ENCODE results near the gene ENDOG. TPM values are rescaled to one million over a fixed set of nuclear protein-coding genes. Genes with fewer than 3 reads are reported as not detected.

ENDOG gene
- total RNA-seq, 2 experiments from 2014 or later, result 19.0 to 22.3 TPM

DNA sequence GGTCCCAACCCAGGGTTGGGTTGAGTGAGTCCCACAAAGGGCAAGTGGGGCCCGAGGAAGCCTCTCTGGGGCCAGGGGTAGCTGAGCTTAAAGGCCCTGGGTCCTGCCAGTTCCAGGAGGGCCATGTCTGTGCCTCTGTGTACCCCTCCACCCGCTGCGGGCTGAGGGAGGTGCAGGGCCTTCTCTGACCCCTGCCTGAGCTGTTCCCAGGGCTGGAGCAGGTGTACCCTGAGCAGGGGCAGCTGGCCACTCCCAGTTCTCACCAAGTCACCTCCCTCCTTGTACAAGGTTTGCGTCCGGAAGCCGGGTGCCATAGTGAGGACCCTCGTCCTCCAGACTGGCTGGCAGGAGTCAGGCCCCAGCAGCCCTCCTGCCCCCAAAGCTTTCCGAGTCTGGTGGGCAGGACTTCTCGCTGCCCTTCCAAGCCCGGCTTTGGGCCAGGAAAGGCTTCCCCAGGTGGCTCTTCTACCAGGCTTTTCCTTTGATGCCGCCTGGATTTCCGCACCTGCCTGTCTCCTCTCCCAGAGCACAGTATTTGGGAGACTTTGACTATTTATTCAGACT is 9.2 kb upstream of the ENDOG start:
- ATAC-seq, result no peak
- H3K27me3 Mint-ChIP-seq, result no peaks in the 10 kb centered on the region

DNA sequence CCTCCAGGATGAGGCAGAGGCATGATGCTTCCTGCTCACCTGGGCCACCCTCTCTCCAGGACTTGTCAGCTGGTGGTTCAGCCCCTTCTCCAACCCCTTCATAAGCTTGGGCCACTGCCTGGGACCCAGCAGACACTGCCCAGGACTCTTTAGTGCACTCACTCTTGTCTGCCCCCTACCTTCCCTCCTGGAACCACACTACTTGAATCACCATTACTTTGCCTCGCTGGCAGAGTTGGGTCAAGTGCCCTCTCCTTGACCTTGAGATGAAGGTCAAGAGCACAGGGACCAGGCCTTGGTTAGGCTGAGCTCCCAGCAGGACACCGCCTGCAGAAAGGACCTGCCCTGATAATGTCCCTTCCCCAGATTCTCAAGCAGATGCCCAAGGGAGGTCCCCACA is 8.5 kb upstream of the ENDOG start:
- Mint-ChIP-seq H3K9me3 (ENCODE audit: low read depth) (no peaks in the 10 kb centered on the region), H3K36me3 (peaks cover 5% of the 10 kb centered on the region), H3K27me3 (no peaks in the 10 kb centered on the region), H3K27ac (no peak overlapping the region), H3K4me3 (no peak overlapping the region), H3K4me1 (no peaks in the 10 kb centered on the region)
- ATAC-seq, result no peak
- CTCF ChIA-PET, result interaction anchor here (0.8 to 1.2 kb wide), 2 partner anchors 8 to 18 kb away, joined by 3 to 4 read pairs; partner anchors contain the start of gene ENDOG
- no peak for DNase-seq

More for the DNA sequence above, 9.2 kb upstream of the ENDOG start:
- Mint-ChIP-seq H3K4me1 (no peaks in the 10 kb centered on the region), H3K9me3 (ENCODE audit: low read depth) (no peaks in the 10 kb centered on the region), H3K36me3 (peaks cover 5% of the 10 kb centered on the region), H3K27ac (no peak overlapping the region), H3K4me3 (no peak overlapping the region)
- no peak for DNase-seq
- CTCF ChIA-PET, result interaction anchor here (1.2 to 2.9 kb wide), 2 partner anchors 9 to 107 kb away, joined by 5 to 12 read pairs; partner anchors contain the start of genes ENDOG and PKN3

DNA sequence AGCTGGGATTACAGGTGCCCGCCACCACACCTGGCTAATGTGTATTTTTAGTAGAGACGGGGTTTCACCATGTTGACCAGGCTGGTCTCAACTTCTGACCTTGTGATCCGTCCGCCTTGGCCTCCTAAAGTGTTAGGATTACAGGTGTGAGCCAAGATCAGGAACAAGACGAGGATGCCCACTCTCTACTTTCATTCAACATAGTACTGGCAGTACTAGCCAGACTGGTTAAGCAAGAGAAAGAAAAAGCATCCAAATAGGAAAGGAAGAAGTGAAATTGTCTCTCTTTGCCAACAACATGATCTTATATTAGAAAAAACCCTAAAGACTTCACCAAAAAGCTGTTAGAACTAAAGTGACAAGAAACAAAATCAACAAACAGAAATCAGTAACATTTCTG is 7.4 kb upstream of the ENDOG start:
- no peak for DNase-seq
- CTCF ChIA-PET, result no interaction called here
- H3K9me3 Mint-ChIP-seq (ENCODE audit: low read depth), result no peaks in the 10 kb centered on the region
- H3K4me1 Mint-ChIP-seq, result no peaks in the 10 kb centered on the region
- peaks cover 3% of the 10 kb centered on the region for H3K36me3 Mint-ChIP-seq
- H3K4me3 Mint-ChIP-seq, result no peak overlapping the region
- no peak overlapping the region for H3K27ac Mint-ChIP-seq
- no peaks in the 10 kb centered on the region for H3K27me3 Mint-ChIP-seq
- ATAC-seq, result no peak

DNA sequence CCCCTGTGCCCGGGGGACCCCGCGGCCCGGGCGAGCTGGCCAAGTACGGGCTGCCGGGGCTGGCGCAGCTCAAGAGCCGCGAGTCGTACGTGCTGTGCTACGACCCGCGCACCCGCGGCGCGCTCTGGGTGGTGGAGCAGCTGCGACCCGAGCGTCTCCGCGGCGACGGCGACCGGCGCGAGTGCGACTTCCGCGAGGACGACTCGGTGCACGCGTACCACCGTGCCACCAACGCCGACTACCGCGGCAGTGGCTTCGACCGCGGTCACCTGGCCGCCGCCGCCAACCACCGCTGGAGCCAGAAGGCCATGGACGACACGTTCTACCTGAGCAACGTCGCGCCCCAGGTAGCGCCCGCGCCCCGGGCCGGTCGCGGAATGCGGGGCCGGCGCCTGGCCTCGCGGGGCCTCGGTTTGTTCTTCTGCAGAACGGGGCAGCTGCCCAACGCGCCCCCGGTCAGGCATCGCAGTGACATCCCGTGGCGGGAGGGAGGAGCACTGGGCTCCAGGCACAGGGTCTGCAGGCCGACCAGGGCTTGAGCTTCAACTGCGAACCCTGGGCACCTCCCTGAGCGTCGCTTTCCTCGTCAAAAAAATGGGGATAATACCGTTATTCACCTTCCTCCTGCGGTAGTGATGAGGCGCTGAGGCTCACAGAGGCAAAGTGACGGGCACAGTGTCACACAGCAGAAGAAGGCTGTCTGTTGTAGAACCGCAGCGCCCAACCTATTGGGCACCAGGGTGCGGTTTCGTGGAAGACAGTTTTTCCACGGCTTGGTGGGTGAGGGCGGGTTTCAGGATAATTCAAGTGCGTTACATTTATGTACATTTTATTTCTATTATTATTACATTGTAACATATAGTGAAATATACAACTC is 777 bp downstream of the ENDOG start:
- CTCF ChIA-PET, result interaction anchor here (0.6 to 2.8 kb wide), 42 partner anchors 9 to 401 kb away, joined by 3 to 31 read pairs (median 5); partner anchors contain the start of genes DOLPP1, KYAT1, LRRC8A and MIGA2
- H3K27ac Mint-ChIP-seq, result no peak overlapping the region
- peak overlapping the region; percentile 67 for H3K4me3 Mint-ChIP-seq
- peak; percentile 34 for ATAC-seq
- H3K4me1 Mint-ChIP-seq, result peaks cover 19% of the 10 kb centered on the region
- no peaks in the 10 kb centered on the region for H3K9me3 Mint-ChIP-seq (ENCODE audit: low read depth)
- H3K36me3 Mint-ChIP-seq, result peaks cover 7% of the 10 kb centered on the region
- H3K27me3 Mint-ChIP-seq, result no peaks in the 10 kb centered on the region
- DNase-seq, result peak; percentile 57

DNA sequence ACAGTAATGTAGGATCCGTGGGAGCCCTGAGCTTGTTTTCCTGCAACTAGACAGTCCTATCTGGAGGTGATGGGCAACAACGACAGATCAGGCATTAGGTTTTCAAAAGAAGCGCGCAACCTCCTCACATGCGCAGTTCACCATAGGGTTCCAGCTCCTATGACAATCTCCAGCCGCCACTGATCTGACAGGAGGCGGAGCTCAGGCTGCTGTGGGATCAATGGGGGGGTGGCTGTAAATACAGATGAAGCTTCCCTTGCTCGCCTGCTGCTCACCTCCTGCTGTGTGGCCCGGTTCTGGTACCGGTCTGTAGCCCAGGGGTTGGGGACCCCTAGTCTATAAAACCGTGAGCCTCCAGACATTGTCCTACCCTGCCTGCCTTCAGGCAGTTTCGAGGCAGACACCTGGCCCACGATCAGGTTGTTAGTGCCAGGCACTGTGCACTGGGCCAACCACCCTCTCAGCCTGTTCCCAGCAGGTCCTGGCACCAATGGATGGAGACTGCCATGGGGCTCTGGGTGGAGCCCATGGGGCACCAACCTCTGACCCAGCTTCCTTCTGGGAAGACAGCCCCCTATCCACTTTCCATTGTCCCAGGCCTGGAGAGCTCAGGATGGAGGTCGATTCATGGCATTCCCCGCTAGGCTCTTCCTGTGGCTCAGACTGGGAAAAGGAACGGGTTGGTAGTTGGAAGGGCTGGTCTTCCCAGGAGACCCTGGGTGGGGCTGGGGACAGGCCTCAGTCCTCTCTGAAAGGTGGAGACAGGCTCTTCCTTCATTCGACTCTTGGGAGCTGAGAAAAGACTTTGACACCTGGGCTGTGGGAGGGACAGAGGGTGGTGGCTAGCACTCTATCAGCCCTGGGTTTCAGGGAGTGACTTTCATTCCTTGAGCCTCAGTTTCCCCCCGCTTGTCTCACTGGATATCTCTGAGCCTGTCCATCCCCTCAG is 1.7 kb downstream of the ENDOG start:
- H3K36me3 Mint-ChIP-seq, result peaks cover 7% of the 10 kb centered on the region
- H3K4me1 Mint-ChIP-seq, result peaks cover 19% of the 10 kb centered on the region
- no peak overlapping the region for H3K27ac Mint-ChIP-seq
- H3K4me3 Mint-ChIP-seq, result peak overlapping the region; percentile 15
- CTCF ChIA-PET, result interaction anchor here (0.6 to 2.8 kb wide), 5 partner anchors 8 to 208 kb away, joined by 3 to 31 read pairs (median 14); partner anchors contain the start of genes SH3GLB2 and SPOUT1
- DNase-seq, result no peak
- ATAC-seq, result no peak
- no peaks in the 10 kb centered on the region for H3K27me3 Mint-ChIP-seq
- H3K9me3 Mint-ChIP-seq (ENCODE audit: low read depth), result no peaks in the 10 kb centered on the region

DNA sequence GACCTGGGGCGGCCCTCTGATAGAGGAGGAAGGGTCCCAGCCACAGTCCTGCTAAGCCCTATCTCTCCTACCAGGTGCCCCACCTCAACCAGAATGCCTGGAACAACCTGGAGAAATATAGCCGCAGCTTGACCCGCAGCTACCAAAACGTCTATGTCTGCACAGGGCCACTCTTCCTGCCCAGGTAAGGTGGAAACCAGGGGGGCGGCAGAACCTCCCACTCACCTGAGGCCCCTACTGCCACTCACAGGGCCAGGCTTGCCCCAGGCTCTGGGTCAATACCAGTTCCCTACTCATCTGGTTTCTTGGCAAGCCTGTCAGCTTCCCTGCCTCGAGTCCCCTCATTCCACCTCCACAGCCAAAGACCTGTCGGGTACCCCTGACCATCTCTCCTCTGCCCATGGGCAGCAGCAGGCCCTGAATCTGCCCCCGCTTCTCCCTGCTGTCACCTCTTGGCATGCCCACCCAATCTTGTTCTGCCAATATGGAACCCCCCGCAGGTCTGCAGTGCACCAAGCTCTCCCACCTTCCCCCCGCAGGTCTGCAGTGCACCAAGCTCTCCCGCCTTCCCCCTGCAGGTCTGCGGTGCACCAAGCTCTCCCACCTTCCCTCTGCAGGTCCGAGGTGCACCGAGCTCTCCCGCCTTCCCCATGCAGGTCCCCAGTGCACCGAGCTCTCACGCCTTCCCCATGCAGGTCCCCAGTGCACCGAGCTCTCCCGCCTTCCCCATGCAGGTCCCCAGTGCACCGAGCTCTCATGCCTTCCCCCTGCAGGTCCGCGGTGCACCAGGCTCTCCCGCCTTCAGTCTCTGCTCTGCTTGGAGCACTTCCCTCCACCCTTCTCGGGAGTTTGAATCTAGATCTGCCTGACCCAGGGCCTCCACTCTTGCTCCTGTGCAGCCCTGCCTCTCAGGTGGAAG is 2.6 kb downstream of the ENDOG start:
- Mint-ChIP-seq H3K9me3 (ENCODE audit: low read depth) (no peaks in the 10 kb centered on the region), H3K4me1 (peaks cover 19% of the 10 kb centered on the region), H3K36me3 (peaks cover 12% of the 10 kb centered on the region), H3K27me3 (no peaks in the 10 kb centered on the region), H3K4me3 (no peak overlapping the region), H3K27ac (no peak overlapping the region)
- no peak for ATAC-seq
- CTCF ChIA-PET, result interaction anchor here (0.7 kb wide), 1 partner anchor 172 kb away, joined by 4 read pairs; no protein-coding TSS in a partner anchor
- DNase-seq, result no peak

DNA sequence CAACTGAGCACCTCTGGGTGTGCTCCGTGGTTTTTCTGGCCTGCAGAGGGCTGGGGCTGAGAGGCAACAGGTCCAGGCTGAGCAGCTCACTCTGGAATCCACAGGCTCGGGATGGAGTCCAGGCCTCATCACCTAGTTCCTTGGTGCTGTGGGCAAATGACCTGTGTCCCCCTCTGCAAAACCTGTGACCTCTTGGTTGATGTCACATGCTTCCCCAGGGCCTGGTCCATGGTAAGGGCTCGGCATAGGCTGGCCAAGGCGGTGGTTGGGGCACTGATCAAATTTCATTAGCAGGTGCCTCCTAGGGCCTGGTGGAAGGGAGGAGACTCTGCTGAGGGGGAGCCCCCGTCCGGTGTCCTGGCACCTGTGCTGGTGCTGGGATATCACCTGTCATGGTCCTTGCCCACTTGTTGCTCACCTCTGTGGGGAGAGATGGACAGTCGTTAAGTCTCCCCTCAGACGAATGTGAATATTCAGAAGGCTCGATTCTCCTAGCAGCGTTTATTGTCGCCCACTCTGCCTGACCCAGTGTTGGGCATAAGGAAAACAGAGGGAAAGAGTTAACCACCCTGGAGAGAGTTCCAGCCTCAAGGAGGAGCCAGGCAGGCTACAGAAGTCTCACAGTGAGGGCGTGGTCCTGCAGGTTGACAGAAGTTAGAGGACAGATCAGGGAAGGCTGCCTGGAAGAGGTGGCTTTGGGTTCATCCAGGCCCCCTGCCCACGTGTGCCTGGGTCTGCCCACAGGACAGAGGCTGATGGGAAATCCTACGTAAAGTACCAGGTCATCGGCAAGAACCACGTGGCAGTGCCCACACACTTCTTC is 3.5 kb downstream of the ENDOG start:
- H3K9me3 Mint-ChIP-seq (ENCODE audit: low read depth), result no peaks in the 10 kb centered on the region
- H3K4me3 Mint-ChIP-seq, result no peak overlapping the region
- peaks cover 15% of the 10 kb centered on the region for H3K36me3 Mint-ChIP-seq
- CTCF ChIA-PET, result interaction anchor here (0.7 kb wide), 1 partner anchor 173 kb away, joined by 4 read pairs; no protein-coding TSS in a partner anchor
- H3K27me3 Mint-ChIP-seq, result no peaks in the 10 kb centered on the region
- H3K27ac Mint-ChIP-seq, result no peak overlapping the region
- no peak for DNase-seq
- H3K4me1 Mint-ChIP-seq, result peaks cover 19% of the 10 kb centered on the region
- ATAC-seq, result no peak

DNA sequence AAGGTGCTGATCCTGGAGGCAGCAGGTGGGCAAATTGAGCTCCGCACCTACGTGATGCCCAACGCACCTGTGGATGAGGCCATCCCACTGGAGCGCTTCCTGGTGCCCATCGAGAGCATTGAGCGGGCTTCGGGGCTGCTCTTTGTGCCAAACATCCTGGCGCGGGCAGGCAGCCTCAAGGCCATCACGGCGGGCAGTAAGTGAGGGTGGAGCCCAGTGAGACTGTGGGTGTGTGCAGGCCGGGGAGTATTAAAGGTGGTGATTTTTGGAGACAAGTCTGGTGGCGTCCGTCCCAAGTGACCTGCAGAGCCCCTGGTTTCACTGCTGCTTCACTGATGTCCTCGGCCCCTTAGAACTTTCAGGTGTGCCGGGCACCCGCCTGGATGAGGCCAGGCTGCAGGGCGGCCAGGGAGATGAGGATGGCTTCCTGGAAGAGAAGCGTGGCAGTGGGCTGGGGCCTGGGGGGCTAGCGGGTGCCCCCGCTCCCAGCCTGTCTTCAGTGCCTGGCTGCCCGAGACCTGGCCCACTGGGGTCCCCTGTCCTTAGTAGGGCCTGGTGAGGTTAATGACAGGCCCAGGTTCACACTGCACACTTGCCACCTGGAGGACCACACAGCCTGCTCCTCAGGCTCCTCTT is 4.2 kb downstream of the ENDOG start:
- DNase-seq (no peak), ATAC-seq (no peak)
- Mint-ChIP-seq H3K27ac (no peak overlapping the region), H3K27me3 (no peaks in the 10 kb centered on the region), H3K9me3 (ENCODE audit: low read depth) (no peaks in the 10 kb centered on the region), H3K4me1 (peaks cover 19% of the 10 kb centered on the region), H3K4me3 (no peak overlapping the region), H3K36me3 (peaks cover 15% of the 10 kb centered on the region)
- CTCF ChIA-PET, result no interaction called here

DNA sequence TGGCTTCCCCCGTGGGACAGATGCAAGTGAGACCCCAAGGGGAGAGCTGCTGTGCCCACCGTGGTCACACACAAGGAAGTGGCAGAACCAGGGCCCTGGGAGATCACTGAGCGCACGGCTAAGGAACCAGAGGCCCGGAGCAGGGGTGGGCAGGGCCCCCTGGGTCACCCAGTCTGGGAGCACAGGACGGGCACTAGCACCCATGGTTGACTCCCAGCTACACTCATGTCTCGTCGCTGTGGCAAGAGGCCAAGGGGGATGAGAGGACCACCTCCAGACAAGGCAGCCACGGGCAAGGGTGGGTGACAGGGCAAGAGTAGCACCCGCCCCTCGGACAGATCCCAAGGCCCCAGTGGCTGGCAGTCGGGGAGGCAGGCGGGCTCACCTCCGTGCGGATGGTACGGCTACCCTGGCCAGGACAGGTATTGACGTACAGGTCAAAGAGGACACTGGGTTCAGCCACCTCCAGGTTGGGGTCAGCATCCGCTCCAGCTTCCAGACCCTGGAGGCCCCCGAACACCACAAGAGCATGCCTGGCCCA is 5.1 kb downstream of the ENDOG start:
- H3K27me3 Mint-ChIP-seq, result no peaks in the 10 kb centered on the region
- H3K4me3 Mint-ChIP-seq, result no peak overlapping the region
- no peak overlapping the region for H3K27ac Mint-ChIP-seq
- CTCF ChIA-PET, result no interaction called here
- H3K4me1 Mint-ChIP-seq, result peaks cover 21% of the 10 kb centered on the region
- DNase-seq (no peak), ATAC-seq (no peak)
- peaks cover 17% of the 10 kb centered on the region for H3K36me3 Mint-ChIP-seq
- no peaks in the 10 kb centered on the region for H3K9me3 Mint-ChIP-seq (ENCODE audit: low read depth)

DNA sequence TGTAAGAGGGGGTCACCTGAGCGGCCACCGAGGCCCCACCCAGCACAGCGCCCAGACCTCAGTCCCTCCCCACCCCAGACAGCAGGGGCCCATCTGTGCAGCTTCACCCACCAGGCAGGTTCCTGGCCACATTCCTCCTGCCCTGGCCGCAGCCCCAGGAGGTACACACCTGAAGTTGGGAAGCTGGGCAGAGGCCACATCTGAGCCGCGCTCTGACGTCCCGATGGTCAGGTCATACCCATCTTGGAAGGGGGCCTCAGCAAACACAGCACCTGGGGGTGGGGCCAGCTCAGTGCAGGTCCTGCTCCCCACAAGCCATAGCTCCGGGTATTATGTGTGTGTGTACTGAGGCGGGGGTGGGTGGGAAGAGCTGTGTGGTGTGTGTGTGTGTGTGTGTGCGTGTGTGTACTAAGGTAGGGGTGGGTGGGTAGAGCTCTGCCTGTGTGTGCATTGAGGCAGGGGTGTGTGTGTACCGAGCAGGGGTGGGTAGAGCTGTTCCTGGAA is 5.7 kb downstream of the ENDOG start:
- H3K36me3 Mint-ChIP-seq, result peaks cover 20% of the 10 kb centered on the region

DNA sequence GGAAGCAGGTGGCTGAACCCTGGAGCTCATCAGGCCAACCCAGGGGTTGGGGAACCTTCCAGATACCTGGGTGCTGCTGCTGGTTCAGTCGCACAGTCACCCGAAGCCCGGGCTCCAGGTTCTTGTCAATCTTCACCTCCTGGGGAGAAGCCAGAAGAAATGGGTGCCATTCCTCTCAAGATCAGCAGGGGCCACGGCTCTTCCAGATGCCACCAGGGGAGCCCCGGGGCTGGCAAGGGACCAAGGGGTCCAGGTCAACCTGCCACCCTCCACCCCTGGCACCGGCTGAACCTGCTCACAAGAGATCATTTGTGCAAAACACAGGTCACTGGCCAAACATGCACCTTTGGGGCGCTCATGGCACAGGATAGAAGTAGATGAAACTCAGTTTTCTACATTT is 6.6 kb downstream of the ENDOG start:
- H3K27ac Mint-ChIP-seq, result peak overlapping the region; percentile 25
- no peak overlapping the region for H3K4me3 Mint-ChIP-seq
- no peaks in the 10 kb centered on the region for H3K9me3 Mint-ChIP-seq (ENCODE audit: low read depth)
- no peaks in the 10 kb centered on the region for H3K27me3 Mint-ChIP-seq
- ATAC-seq (no peak), DNase-seq (no peak)
- CTCF ChIA-PET, result no interaction called here
- H3K4me1 Mint-ChIP-seq, result peaks cover 25% of the 10 kb centered on the region
- peaks cover 23% of the 10 kb centered on the region for H3K36me3 Mint-ChIP-seq

More for the DNA sequence above, 5.7 kb downstream of the ENDOG start:
- H3K4me3 Mint-ChIP-seq, result no peak overlapping the region
- DNase-seq (no peak), ATAC-seq (no peak)
- H3K9me3 Mint-ChIP-seq (ENCODE audit: low read depth), result no peaks in the 10 kb centered on the region
- CTCF ChIA-PET, result no interaction called here
- H3K27ac Mint-ChIP-seq, result no peak overlapping the region
- H3K27me3 Mint-ChIP-seq, result no peaks in the 10 kb centered on the region
- H3K4me1 Mint-ChIP-seq, result peaks cover 26% of the 10 kb centered on the region

Measured in activated CD8-positive, alpha-beta memory T cell treated with anti-CD3 and anti-CD28 coated beads, Interleukin-2, amount 10 ng/mL, durations not matched to agents 7 days and 5 days (primary cell).